Right atrium auricular region (tissue), 2 donors: Measurements from ENCODE around the gene FGF7. TPM values are rescaled to one million over a fixed set of nuclear protein-coding genes. Genes with fewer than 3 reads are reported as not detected.

Experiments
- DNase-seq: peaks from one replicate; pipeline ENCODE4 v3.0.0-alpha.2; 2019; ENCODE audit warnings: low spot score
- H3K27ac ChIP-seq, 2 donors: fragments of 200-600 bp; sonication (generic); 1 replicate in 1 of 2; 2 replicates in 1 of 2; pipeline ENCODE4 v1.5.1; 2016 to 2019
- H3K27me3 ChIP-seq, 2 donors: fragments of 200-600 bp; sonication (generic); one replicate each; pipeline versions ENCODE4 v1.5.1 to v1.6.0; 2017 to 2019
- H3K36me3 ChIP-seq: fragments of 200-600 bp; sonication (generic); one replicate; pipeline ENCODE4 v1.5.1; 2016
- H3K4me1 ChIP-seq, 2 donors: fragments of 200-600 bp; sonication (generic); one replicate each; pipeline versions ENCODE4 v1.5.1 to v1.6.0; 2017 to 2019
- H3K4me3 ChIP-seq, 2 donors: fragments of 200-600 bp; sonication (generic); 1 replicate in 1 of 2; 2 replicates in 1 of 2; pipeline ENCODE4 v1.5.1; 2017 to 2019; ENCODE audit warnings: mild to moderate bottlenecking in 1 of 2, moderate library complexity in 1 of 2
- H3K9me3 ChIP-seq, 2 donors: fragments of 200-600 bp; sonication (generic); one replicate each; pipeline ENCODE4 v1.5.1; 2019
- CTCF ChIP-seq, 2 donors: fragments of 200-600 bp; sonication (generic); IDR thresholded peaks; one replicate each; pipeline ENCODE4 v1.5.1; 2019; ENCODE audit warnings: antibody characterized with exemption in 2 of 2
- total RNA-seq, 2 donors: library from RNA; depleted of rRNA; stranded (reverse); fragments of >200 nt; gene quantifications; one replicate each; pipeline ENCODE4 v1.1.0, GENCODE V29; 2016

The FGF7 gene
- total RNA-seq, 2 donors from 2014 or later: 27.2 to 28.5 TPM

DNA sequence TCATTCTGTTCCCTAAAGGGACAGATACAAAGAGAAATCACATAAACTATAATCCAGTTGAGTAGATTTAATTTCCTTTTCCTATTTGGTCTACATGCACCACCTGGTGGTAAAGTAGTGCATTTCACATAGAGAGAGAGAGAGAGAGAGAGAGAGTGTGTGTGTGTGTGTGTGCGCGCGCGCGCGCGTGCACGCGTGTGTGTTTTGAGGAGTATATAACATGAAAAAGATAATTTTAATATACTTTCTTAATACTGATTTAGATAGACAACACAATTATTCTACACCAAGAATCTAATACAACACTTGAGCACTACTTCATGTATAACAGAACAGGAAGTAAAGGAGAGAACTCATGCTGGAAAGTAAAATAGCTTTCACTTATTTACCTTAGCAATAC, 1.1 kb upstream of the FGF7 start:
- H3K27ac ChIP-seq: peak overlapping the region in 1 of 2 donors; percentile 86
- peaks cover 0 to 2% of the 10 kb centered on the region in 2 donors for H3K4me1 ChIP-seq
- peak overlapping the region; percentile 8 to 13 for H3K4me3 ChIP-seq
- TF ChIP-seq CTCF (IDR thresholded peaks at IDR 0.05): peak; percentile 60 to 83
- no peaks in the 10 kb centered on the region for H3K36me3 ChIP-seq
- peak; percentile 62 for DNase-seq
- H3K27me3 ChIP-seq: no peaks in the 10 kb centered on the region
- no peaks in the 10 kb centered on the region for H3K9me3 ChIP-seq

DNA sequence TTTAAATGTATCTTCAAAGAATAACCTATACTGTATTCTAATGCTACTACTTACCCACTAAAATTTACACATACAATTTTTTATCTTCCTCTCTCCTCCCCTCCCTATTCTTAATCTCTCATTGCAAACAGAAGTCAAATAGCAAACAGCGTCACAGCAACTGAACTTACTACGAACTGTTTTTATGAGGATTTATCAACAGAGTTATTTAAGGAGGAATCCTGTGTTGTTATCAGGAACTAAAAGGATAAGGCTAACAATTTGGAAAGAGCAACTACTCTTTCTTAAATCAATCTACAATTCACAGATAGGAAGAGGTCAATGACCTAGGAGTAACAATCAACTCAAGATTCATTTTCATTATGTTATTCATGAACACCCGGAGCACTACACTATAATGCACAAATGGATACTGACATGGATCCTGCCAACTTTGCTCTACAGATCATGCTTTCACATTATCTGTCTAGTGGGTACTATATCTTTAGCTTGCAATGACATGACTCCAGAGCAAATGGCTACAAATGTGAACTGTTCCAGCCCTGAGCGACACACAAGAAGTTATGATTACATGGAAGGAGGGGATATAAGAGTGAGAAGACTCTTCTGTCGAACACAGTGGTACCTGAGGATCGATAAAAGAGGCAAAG, 984 bp downstream of the FGF7 start:
- H3K36me3 ChIP-seq: no peaks in the 10 kb centered on the region
- DNase-seq: no peak
- peaks cover 0 to 11% of the 10 kb centered on the region in 2 donors for H3K4me1 ChIP-seq
- H3K27me3 ChIP-seq: no peaks in the 10 kb centered on the region
- TF ChIP-seq CTCF (IDR thresholded peaks at IDR 0.05): no peak
- peak overlapping the region; percentile 40 to 44 for H3K4me3 ChIP-seq
- no peaks in the 10 kb centered on the region for H3K9me3 ChIP-seq
- peak overlapping the region; percentile 44 to 86 for H3K27ac ChIP-seq

DNA sequence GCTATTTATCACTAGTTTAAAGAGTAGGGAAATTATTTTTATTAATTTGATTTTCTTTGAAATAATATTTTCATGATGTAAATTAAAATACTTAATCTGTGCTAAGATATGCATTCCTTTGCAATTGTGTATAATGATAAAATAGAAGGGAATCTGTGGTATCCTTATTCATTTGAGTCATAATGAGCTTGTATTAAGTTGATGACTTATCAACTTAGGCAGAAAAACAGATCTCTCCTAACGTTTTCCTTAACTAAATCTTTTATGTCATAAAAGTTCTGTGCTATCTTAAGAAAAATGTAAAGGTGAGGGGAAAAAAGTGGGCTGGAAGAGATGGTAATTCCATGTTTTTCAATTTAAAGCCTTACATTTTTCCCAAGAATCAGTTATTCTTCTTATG, 1.9 kb downstream of the FGF7 start:
- DNase-seq: no peak
- Histone ChIP-seq H3K27me3 (no peaks in the 10 kb centered on the region), H3K9me3 (no peaks in the 10 kb centered on the region), H3K4me1 (peaks cover 0 to 20% of the 10 kb centered on the region in 2 donors), H3K27ac (peak overlapping the region; percentile 44 to 86), H3K4me3 (peak overlapping the region; percentile 40 to 44), H3K36me3 (no peaks in the 10 kb centered on the region)
- no peak for TF ChIP-seq CTCF (IDR thresholded peaks at IDR 0.05)

GRCh38 chr15:49427372-49427771, 4.3 kb downstream of the FGF7 start:
- no peak for TF ChIP-seq CTCF (IDR thresholded peaks at IDR 0.05)
- peak overlapping the region; percentile 64 to 86 for H3K27ac ChIP-seq
- no peaks in the 10 kb centered on the region for H3K27me3 ChIP-seq
- no peaks in the 10 kb centered on the region for H3K9me3 ChIP-seq
- H3K4me1 ChIP-seq: peaks cover 0 to 25% of the 10 kb centered on the region in 2 donors
- H3K36me3 ChIP-seq: no peaks in the 10 kb centered on the region
- no peak for DNase-seq
- H3K4me3 ChIP-seq: peak overlapping the region; percentile 24 to 44

- H3K27me3 ChIP-seq: no peaks in the 10 kb centered on the region
- no peak for TF ChIP-seq CTCF (IDR thresholded peaks at IDR 0.05)
- H3K27ac ChIP-seq: peak overlapping the region; percentile 64 to 86
- H3K9me3 ChIP-seq: no peaks in the 10 kb centered on the region
- no peak for DNase-seq
- peaks cover 0 to 25% of the 10 kb centered on the region in 2 donors for H3K4me1 ChIP-seq
- H3K4me3 ChIP-seq: peak overlapping the region; percentile 20 to 24
- H3K36me3 ChIP-seq: no peaks in the 10 kb centered on the region
Measured at GRCh38 chr15:49428409-49429095, 5.5 kb downstream of the FGF7 start.
